ENCODE data around the gene CDKN1A.

The CDKN1A gene

DNA sequence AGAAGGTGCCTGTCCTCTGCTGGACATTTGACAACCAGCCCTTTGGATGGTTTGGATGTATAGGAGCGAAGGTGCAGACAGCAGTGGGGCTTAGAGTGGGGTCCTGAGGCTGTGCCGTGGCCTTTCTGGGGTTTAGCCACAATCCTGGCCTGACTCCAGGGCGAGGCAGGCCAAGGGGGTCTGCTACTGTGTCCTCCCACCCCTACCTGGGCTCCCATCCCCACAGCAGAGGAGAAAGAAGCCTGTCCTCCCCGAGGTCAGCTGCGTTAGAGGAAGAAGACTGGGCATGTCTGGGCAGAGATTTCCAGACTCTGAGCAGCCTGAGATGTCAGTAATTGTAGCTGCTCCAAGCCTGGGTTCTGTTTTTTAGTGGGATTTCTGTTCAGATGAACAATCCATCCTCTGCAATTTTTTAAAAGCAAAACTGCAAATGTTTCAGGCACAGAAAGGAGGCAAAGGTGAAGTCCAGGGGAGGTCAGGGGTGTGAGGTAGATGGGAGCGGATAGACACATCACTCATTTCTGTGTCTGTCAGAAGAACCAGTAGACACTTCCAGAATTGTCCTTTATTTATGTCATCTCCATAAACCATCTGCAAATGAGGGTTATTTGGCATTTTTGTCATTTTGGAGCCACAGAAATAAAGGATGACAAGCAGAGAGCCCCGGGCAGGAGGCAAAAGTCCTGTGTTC is 1.3 kb upstream of the CDKN1A start:
- DNase-seq (ENCODE audit: low spot score), result peak; percentile 41

DNA sequence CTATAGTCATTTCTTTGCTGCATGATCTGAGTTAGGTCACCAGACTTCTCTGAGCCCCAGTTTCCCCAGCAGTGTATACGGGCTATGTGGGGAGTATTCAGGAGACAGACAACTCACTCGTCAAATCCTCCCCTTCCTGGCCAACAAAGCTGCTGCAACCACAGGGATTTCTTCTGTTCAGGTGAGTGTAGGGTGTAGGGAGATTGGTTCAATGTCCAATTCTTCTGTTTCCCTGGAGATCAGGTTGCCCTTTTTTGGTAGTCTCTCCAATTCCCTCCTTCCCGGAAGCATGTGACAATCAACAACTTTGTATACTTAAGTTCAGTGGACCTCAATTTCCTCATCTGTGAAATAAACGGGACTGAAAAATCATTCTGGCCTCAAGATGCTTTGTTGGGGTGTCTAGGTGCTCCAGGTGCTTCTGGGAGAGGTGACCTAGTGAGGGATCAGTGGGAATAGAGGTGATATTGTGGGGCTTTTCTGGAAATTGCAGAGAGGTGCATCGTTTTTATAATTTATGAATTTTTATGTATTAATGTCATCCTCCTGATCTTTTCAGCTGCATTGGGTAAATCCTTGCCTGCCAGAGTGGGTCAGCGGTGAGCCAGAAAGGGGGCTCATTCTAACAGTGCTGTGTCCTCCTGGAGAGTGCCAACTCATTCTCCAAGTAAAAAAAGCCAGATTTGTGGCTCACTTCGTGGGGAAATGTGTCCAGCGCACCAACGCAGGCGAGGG is 594 bp upstream of the CDKN1A start:
- DNase-seq (ENCODE audit: low spot score), result peak; percentile 23

- peak; percentile 30 for DNase-seq (ENCODE audit: low spot score)
Observed at GRCh38 chr6:36679043-36679833, 724 bp downstream of the CDKN1A start.

- peak; percentile 64 for DNase-seq (ENCODE audit: low spot score)
Observed at GRCh38 chr6:36682328-36683144, 4.0 kb downstream of the CDKN1A start.

- no peak for DNase-seq (ENCODE audit: low spot score)
Observed at GRCh38 chr6:36683145-36683655, 4.7 kb downstream of the CDKN1A start.

DNA sequence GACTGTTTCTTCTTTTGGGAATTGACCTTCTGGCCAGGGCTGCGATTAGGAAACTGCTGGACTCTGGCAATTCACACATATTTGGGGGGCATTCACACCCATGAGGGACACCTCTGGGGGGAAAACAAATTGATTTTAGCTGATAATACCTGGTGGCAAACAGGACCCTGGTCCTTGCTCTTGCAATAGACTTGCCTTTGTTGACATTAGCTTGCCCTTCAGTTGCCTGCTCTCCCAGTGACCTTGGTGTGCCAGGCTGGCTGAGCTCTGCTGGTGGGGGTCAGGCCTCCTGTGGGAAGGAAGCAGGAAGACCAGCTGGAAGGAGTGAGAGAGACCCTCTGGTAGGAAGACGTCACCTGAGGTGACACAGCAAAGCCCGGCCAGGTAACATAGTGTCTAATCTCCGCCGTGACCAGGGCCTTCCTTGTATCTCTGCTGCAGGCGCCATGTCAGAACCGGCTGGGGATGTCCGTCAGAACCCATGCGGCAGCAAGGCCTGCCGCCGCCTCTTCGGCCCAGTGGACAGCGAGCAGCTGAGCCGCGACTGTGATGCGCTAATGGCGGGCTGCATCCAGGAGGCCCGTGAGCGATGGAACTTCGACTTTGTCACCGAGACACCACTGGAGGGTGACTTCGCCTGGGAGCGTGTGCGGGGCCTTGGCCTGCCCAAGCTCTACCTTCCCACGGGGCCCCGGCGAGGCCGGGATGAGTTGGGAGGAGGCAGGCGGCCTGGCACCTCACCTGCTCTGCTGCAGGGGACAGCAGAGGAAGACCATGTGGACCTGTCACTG is 5.3 kb downstream of the CDKN1A start:
- DNase-seq (ENCODE audit: low spot score), result peak; percentile 23

DNA sequence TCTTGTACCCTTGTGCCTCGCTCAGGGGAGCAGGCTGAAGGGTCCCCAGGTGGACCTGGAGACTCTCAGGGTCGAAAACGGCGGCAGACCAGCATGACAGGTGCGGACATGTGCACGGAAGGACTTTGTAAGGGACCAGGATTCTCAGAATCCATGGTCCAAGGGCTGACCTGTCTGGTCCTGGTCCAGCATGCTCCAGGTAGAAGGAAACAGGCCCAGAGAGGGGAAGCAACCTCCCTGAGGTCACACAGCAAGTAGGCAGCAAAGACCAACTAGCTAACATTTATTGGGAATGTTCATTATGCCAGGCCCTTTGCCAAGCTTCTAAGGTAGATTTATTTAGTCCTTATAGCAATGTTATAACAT is 5.9 kb downstream of the CDKN1A start:
- DNase-seq (ENCODE audit: low spot score), result no peak

DNA sequence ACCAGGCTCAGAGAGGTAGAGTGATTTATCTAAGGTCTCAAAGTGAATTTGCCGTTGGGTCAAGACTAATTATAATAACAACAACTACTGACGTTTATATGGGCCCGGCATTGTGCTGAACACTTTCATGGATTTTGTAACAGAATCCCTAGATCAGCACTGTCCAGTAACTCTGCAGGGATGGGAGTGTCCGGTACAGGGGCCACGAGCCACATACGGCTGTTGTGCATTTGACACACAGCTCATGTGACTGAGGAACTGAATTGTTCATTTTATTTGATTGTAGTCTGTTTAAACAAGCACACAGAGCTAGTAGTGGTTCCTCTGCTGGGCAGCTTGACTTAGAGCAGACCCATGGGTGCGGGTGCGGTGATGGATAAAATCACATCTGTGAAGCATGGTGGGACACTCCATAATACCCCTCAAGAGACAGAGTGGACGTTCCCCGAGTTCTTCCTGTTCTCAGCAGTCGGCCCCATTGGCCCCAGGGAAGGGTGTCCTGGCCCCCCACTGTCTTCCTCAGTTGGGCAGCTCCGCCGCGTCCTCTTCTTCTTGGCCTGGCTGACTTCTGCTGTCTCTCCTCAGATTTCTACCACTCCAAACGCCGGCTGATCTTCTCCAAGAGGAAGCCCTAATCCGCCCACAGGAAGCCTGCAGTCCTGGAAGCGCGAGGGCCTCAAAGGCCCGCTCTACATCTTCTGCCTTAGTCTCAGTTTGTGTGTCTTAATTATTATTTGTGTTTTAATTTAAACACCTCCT is 6.8 kb downstream of the CDKN1A start:
- peak; percentile 24 for DNase-seq (ENCODE audit: low spot score)

DNA sequence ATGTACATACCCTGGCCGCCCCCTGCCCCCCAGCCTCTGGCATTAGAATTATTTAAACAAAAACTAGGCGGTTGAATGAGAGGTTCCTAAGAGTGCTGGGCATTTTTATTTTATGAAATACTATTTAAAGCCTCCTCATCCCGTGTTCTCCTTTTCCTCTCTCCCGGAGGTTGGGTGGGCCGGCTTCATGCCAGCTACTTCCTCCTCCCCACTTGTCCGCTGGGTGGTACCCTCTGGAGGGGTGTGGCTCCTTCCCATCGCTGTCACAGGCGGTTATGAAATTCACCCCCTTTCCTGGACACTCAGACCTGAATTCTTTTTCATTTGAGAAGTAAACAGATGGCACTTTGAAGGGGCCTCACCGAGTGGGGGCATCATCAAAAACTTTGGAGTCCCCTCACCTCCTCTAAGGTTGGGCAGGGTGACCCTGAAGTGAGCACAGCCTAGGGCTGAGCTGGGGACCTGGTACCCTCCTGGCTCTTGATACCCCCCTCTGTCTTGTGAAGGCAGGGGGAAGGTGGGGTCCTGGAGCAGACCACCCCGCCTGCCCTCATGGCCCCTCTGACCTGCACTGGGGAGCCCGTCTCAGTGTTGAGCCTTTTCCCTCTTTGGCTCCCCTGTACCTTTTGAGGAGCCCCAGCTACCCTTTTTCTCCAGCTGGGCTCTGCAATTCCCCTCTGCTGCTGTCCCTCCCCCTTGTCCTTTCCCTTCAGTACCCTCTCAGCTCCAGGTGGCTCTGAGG is 7.6 kb downstream of the CDKN1A start:
- DNase-seq (ENCODE audit: low spot score), result no peak

DNA sequence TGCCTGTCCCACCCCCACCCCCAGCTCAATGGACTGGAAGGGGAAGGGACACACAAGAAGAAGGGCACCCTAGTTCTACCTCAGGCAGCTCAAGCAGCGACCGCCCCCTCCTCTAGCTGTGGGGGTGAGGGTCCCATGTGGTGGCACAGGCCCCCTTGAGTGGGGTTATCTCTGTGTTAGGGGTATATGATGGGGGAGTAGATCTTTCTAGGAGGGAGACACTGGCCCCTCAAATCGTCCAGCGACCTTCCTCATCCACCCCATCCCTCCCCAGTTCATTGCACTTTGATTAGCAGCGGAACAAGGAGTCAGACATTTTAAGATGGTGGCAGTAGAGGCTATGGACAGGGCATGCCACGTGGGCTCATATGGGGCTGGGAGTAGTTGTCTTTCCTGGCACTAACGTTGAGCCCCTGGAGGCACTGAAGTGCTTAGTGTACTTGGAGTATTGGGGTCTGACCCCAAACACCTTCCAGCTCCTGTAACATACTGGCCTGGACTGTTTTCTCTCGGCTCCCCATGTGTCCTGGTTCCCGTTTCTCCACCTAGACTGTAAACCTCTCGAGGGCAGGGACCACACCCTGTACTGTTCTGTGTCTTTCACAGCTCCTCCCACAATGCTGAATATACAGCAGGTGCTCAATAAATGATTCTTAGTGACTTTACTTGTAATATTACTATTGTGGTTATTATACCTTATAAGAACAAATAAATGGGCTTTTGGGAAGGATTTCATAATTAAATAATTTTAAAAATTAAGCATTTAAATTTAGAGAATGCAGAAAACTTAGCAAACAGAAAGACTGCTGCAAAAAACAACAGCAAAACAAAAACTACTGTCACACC is 8.4 kb downstream of the CDKN1A start:
- DNase-seq (ENCODE audit: low spot score), result peak; percentile 56

GRCh38 chr6:36688063-36688738 is 9.7 kb downstream of the CDKN1A start:
- peak; percentile 57 for DNase-seq (ENCODE audit: low spot score)

- peak; percentile 22 for DNase-seq (ENCODE audit: low spot score)
Observed at GRCh38 chr6:36688739-36689075, 10.2 kb downstream of the CDKN1A start.

DNA sequence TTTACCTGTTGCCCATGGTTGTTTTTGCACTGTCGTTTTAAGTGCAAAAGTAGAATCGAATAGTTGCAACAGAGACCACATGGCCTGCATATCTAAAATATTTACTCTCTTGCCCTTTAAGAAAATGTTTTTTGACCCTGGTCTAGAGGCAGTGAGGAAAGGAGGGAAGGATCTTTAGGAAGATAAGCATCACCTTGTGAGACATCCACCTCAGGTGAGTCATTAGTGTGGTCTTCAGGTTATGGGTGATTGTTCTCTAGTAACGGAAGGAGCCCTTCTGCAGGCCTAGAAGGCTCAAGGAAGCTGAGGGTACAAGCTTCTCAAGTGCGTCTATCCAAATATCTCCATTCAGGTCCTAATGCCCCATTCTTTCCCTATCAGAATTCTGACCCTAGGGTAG is 12.5 kb downstream of the CDKN1A start:
- DNase-seq (ENCODE audit: low spot score), result no peak

DNA sequence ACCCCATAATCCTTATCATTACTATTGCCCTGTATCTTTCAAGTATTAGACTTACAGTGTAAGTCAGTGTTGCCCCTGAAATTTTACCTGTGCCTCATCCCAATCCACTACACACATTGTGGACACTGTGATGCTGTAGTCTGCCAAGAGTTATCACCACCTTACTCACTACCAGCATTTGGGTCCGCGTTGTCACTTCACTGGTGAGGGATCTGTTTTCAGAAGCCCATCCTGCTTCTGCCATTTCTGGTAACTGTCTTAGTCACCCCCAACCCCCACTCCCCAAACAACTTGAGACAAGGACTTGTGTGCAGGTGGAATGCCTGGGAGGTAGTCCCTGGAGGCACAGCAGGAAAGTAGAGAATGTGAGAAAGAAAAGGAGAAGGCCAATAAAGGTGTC is 13.1 kb downstream of the CDKN1A start:
- DNase-seq (ENCODE audit: low spot score), result no peak

- no peak for DNase-seq (ENCODE audit: low spot score)
Observed at GRCh38 chr6:36692220-36692619, 13.7 kb downstream of the CDKN1A start.

DNA sequence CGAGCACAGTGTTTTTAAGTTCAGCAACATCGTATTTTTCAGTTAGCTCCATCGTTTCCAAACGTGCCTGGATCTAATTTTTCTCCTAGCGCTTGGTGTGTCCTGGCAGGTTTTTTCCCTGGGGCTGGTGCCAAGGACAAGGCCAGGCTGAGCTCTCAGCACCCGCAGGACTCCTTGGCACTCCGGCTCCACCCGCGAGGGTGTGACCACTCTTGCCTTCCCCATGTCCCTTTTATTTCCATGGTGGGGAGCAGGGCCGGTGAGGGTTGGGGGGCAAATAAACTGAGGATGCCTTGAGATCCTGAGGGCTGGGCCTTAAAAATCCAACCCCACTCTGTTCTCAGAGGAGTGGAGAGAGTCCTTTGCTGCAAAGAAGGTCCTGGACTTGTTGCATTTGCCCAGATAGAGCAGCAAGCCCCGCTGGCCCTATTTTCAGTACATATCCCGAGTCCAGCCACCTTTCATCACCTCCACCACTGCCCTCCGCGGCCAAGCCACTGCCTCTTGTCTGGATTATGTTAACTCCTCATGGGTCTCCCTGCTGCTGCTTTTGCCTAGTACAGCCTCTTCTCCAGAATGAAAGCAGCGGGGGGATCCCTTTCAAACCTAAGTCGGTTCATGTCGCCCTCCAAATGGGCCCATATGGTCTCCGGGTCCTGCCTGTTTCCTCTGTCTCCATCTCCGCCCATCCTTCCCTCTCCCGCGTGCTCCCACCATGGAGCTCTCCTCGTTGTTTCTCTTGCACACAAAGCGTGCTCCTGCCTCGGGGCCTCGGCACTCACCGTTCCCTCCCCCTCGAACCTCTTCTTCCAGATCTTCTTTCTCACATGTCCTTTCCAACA is 14.6 kb downstream of the CDKN1A start:
- DNase-seq (ENCODE audit: low spot score), result no peak

DNA sequence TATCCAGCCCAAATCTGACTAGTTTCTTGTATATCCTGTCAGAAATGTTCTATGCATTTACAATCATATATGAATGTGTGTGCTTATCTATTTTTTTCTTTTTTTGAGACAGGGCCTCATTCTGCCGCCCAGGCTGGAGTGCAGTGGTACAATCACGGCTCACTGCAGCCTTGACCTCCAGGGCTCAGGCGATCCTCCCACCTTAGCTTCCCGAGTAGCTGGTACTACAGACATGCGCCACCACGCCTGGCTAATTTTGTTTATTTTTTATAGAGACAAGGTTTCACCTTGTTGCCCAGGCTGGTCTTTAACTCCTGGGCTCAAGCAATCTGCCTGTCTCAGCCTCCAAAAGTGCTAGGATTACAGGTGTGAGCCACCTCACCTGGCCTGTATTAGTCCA is 16.1 kb downstream of the CDKN1A start:
- no peak for DNase-seq (ENCODE audit: low spot score)
